Left ventricle myocardium inferior (tissue), 1 donor: ENCODE results near the gene CLSTN1. TPM values are rescaled to one million over a fixed set of nuclear protein-coding genes. Genes with fewer than 3 reads are reported as not detected.

Source experiments
- DNase-seq: peaks from one replicate; pipeline ENCODE4 v3.0.0-alpha.2; 2020
- H3K27ac ChIP-seq: fragments of 200-600 bp; replicated peaks from 2 replicates; pipeline ENCODE4 v1.8.0; 2021
- H3K27me3 ChIP-seq: fragments of 200-600 bp; 2 replicates; pipeline ENCODE4 v1.8.0; 2021; ENCODE audit warnings: low read depth
- H3K36me3 ChIP-seq: fragments of 200-600 bp; 2 replicates; pipeline ENCODE4 v1.8.0; 2021
- H3K4me1 ChIP-seq: fragments of 200-600 bp; 2 replicates; pipeline ENCODE4 v1.8.0; 2021
- H3K4me3 ChIP-seq: fragments of 200-600 bp; 2 replicates; pipeline ENCODE4 v1.8.0; 2021; ENCODE audit warnings: mild to moderate bottlenecking, moderate library complexity
- H3K9me3 ChIP-seq: fragments of 200-600 bp; replicated peaks from 2 replicates; pipeline ENCODE4 v1.8.0; 2021
- CTCF ChIP-seq: fragments of 200-600 bp; IDR thresholded peaks from 2 replicates; pipeline ENCODE4 v1.8.0; 2021; ENCODE audit warnings: antibody characterized with exemption, mild to moderate bottlenecking, borderline replicate concordance
- intact Hi-C: fragments of 100-400 bp; cut with micrococcal nuclease; formaldehyde crosslinking; loops from one replicate; pipeline ENCODE4 v1.11.0; 2022
- total RNA-seq: library from RNA; stranded (reverse); fragmentation: NEBNext Ultra II Directional; extraction: Animal tissue kit (Norgen Biotek cat#: 25700); gene quantifications from one replicate; pipeline ENCODE4 v1.2.1, GENCODE V29; 2021
- donor health status: DM: no; HTN: yes; CAD: no; lungs with severe emphysema.

The CLSTN1 gene
- total RNA-seq, 1 donor from 2014 or later = 63.5 TPM

- no peak overlapping the region for H3K4me3 ChIP-seq
- no peak overlapping the region for H3K27ac ChIP-seq
- intact Hi-C loops = no loop called here
- DNase-seq = no peak
- H3K27me3 ChIP-seq = no peaks in the 10 kb centered on the region
- H3K9me3 ChIP-seq = peaks cover 10% of the 10 kb centered on the region
- peaks cover 47% of the 10 kb centered on the region for H3K36me3 ChIP-seq
- no peak for TF ChIP-seq CTCF
- H3K4me1 ChIP-seq = peaks cover 45% of the 10 kb centered on the region
These were observed 26.8 kb upstream of the CLSTN1 start for GRCh38 chr1:9850442-9851162.

DNA sequence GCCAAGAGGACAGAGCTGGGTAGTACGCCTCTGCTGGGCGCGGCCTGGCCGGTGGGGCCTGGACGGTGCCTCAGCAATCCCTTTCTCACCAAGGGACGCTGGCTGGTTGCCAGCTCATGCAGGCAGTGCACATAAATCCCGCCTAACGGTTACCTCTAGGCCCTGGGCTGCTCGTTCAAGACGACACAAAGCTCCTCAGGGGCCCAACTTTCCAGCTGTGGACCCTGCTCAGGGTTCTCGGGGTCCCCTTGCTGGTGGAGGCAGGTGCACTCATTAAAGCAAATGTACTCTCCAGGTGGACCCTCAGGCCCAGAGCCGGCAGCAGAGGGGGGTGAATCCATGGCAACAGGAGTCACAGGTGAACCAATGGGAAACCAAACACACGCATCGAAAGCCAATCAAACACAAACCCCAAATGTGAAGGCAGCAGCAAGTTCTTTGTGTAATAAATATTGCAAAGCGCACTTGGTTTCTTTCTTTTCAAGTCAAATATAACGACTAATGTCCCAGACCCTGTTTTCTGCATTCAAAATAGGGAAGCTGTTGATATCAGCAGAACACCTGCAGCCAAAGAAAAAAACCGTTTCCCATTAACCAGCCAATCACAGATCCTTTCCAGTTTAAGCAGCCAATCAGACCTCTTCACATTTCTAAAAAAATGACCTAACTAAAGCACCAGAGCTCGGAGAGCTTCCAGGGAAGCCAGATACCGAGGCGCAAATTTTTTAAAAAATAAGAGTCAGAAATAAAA, 26.1 kb upstream of the CLSTN1 start:
- intact Hi-C loops = no loop called here
- no peak for DNase-seq
- H3K27me3 ChIP-seq = no peaks in the 10 kb centered on the region
- H3K36me3 ChIP-seq = peaks cover 43% of the 10 kb centered on the region
- peaks cover 48% of the 10 kb centered on the region for H3K4me1 ChIP-seq
- H3K27ac ChIP-seq = no peak overlapping the region
- TF ChIP-seq CTCF = no peak
- H3K4me3 ChIP-seq = no peak overlapping the region
- H3K9me3 ChIP-seq = peaks cover 10% of the 10 kb centered on the region

DNA sequence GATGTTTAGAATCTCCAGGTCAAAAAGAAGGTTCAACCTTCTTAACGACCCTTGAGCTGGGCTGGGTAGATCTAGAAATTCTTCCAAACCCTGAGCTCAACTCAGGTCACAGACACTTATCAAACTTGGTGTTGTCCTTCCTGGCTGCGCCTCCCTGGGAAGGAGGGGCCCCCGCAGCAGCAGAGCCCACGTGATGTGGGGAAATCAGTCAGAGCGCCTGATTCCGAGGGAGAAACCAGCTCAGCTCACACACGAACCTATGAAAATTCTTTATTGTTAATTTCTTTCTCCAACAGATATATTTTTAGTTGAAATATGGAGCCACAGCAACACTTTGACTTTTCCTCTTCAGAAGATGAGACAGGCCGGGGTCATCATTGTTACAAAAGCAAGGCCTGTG, 24.3 kb upstream of the CLSTN1 start:
- no peak for TF ChIP-seq CTCF
- Histone ChIP-seq H3K36me3 (peaks cover 26% of the 10 kb centered on the region), H3K4me3 (no peak overlapping the region), H3K27ac (no peak overlapping the region), H3K9me3 (no peaks in the 10 kb centered on the region), H3K27me3 (no peaks in the 10 kb centered on the region), H3K4me1 (peaks cover 64% of the 10 kb centered on the region)
- DNase-seq = no peak
- intact Hi-C loops = no loop called here

- no peak overlapping the region for H3K27ac ChIP-seq
- no peak for TF ChIP-seq CTCF
- H3K27me3 ChIP-seq = no peaks in the 10 kb centered on the region
- no peak overlapping the region for H3K4me3 ChIP-seq
- DNase-seq = no peak
- no peaks in the 10 kb centered on the region for H3K9me3 ChIP-seq
- intact Hi-C loops = no loop called here
- peaks cover 64% of the 10 kb centered on the region for H3K4me1 ChIP-seq
- H3K36me3 ChIP-seq = peaks cover 19% of the 10 kb centered on the region
These were observed 23.5 kb upstream of the CLSTN1 start for GRCh38 chr1:9847269-9847668.

DNA sequence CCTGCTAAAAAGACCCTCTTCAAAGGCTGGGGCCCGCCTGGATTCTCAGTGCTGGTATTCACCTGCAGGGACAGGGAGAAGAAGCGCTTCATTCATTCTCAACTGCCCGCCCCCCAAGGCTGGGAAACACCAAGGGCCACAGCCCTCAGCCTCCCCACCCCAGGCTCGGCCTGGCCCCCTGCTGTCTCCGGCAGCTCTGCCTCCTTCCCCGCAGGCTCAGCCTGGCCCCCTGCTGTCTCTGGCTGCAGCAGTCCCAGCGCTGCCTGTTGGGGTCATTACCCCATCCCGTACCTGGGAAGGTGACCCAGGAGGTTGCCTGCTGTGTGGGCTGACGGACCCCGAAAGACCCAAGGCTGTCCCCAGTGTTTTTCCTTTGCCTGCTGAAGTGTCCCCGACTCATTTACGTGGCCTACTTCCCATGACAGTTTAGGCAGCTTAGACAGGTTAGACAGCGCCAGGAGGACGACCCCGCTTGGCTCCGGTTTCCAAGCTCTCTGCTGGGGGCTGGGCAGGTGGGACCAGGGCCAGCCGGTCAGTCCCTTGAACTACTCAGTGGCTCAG, 22.9 kb upstream of the CLSTN1 start:
- Histone ChIP-seq H3K27me3 (no peaks in the 10 kb centered on the region), H3K36me3 (peaks cover 18% of the 10 kb centered on the region), H3K4me1 (peaks cover 69% of the 10 kb centered on the region), H3K27ac (peak overlapping the region; percentile 43), H3K4me3 (no peak overlapping the region), H3K9me3 (no peaks in the 10 kb centered on the region)
- intact Hi-C loops = no loop called here
- DNase-seq = no peak
- TF ChIP-seq CTCF = no peak
